ENCODE results near the gene GINS3.

- TF ChIP-seq CTCF (IDR thresholded peaks at IDR 0.05) (no peak), POLR2AphosphoS5 (IDR thresholded peaks at IDR 0.05) (no peak)
These were observed 25.3 kb downstream of the GINS3 start for GRCh38 chr16:58417600-58417999.

Measured in upper lobe of left lung (tissue), 4 donors.